HepG2 (cell line): ENCODE results near the gene MYO1B. TPM values are rescaled to one million over a fixed set of nuclear protein-coding genes. Genes with fewer than 3 reads are reported as not detected.

Source experiments
- ADNP ChIP-seq: sonication (generic); formaldehyde crosslinking; IDR thresholded peaks from 2 replicates; pipeline ENCODE4 v1.4.0; 2020; ENCODE audit warnings: missing genetic modification reagents
- ARID3A ChIP-seq: IDR thresholded peaks from 2 replicates; pipeline ENCODE4 v1.6.1; 2012; ENCODE audit warnings: low read depth, low read length, improper control_type of control experiment
- ATRX ChIP-seq: sonication (generic); formaldehyde crosslinking; IDR thresholded peaks from 2 replicates; pipeline ENCODE4 v1.4.0; 2020; ENCODE audit warnings: missing genetic modification reagents, borderline replicate concordance
- BORCS8-MEF2B ChIP-seq: sonication (generic); formaldehyde crosslinking; IDR thresholded peaks from 2 replicates; pipeline ENCODE4 v1.8.0; 2022; ENCODE audit warnings: mild to moderate bottlenecking, missing genetic modification reagents
- DNMT3B ChIP-seq: conservative IDR thresholded peaks from 2 replicates; pipeline ENCODE4 v1.6.1; 2016; ENCODE audit warnings: missing biosample characterization, control low read depth
- HNF4G ChIP-seq, 2 experiments: sonication (generic) in 1 of 2; formaldehyde crosslinking in 1 of 2; IDR thresholded peaks; 2 replicates each; pipeline versions ENCODE4 v1.4.0 to v1.6.1; 2011 to 2020; ENCODE audit warnings: borderline replicate concordance in 2 of 2, low read depth in 2 of 2, mild to moderate bottlenecking in 2 of 2, low read length in 1 of 2, missing genetic modification reagents in 1 of 2, moderate library complexity in 1 of 2
- IRF9 ChIP-seq: sonication (generic); formaldehyde crosslinking; IDR thresholded peaks from 2 replicates; pipeline ENCODE4 v1.8.0; 2022; ENCODE audit warnings: missing genetic modification reagents, mild to moderate bottlenecking, borderline replicate concordance
- KAT8 ChIP-seq: IDR thresholded peaks from 2 replicates; pipeline ENCODE4 v1.6.1; 2016; ENCODE audit warnings: missing genetic modification reagents, missing compliant biosample characterization
- KIAA2018 ChIP-seq: sonication (generic); formaldehyde crosslinking; IDR thresholded peaks from 2 replicates; pipeline ENCODE4 v1.5.0; 2020; ENCODE audit warnings: mild to moderate bottlenecking, missing genetic modification reagents, borderline replicate concordance
- KMT2B ChIP-seq: IDR thresholded peaks from 2 replicates; pipeline ENCODE4 v1.6.1; 2016; ENCODE audit warnings: missing genetic modification reagents, missing compliant biosample characterization
- MTERF4 ChIP-seq: sonication (generic); formaldehyde crosslinking; IDR thresholded peaks from 2 replicates; pipeline ENCODE4 v1.8.0; 2023; ENCODE audit warnings: mild to moderate bottlenecking, missing genetic modification reagents
- NR2F1 ChIP-seq, 2 experiments: fragments of 450-650 bp in 1 of 2; formaldehyde crosslinking in 1 of 2; IDR thresholded peaks; 2 replicates each; pipeline versions ENCODE4 v1.5.0 to v1.6.1; 2016 to 2020; ENCODE audit warnings: mild to moderate bottlenecking in 1 of 2, missing compliant biosample characterization in 1 of 2, missing genetic modification reagents in 1 of 2, moderate library complexity in 1 of 2
- REPIN1 ChIP-seq: sonication (generic); formaldehyde crosslinking; IDR thresholded peaks from 2 replicates; pipeline ENCODE4 v1.8.0; 2022; ENCODE audit warnings: missing genetic modification reagents, low read depth, mild to moderate bottlenecking, borderline replicate concordance
- TSC22D2 ChIP-seq: sonication (generic); formaldehyde crosslinking; IDR thresholded peaks from 2 replicates; pipeline ENCODE4 v1.5.1; 2020; ENCODE audit warnings: missing genetic modification reagents, mild to moderate bottlenecking, borderline replicate concordance
- ZBTB1 ChIP-seq: sonication (generic); formaldehyde crosslinking; IDR thresholded peaks from 2 replicates; pipeline ENCODE4 v1.4.0; 2020; ENCODE audit warnings: missing genetic modification reagents, borderline replicate concordance
- ZMYM2 ChIP-seq: sonication (generic); formaldehyde crosslinking; IDR thresholded peaks from 2 replicates; pipeline ENCODE4 v1.8.0; 2022; ENCODE audit warnings: mild to moderate bottlenecking, missing genetic modification reagents
- ZNF792 ChIP-seq: IDR thresholded peaks from 2 replicates; pipeline ENCODE4 v1.6.1; 2016
- polyA plus RNA-seq, 8 experiments: library from polyadenylated mRNA; depleted of rRNA in 3 of 8; stranded (reverse) in 7 of 8; unstranded in 1 of 8; fragments of >200 nt; fragmentation: Illumina TruSeq in 4 of 8; extraction: Trizol in 4 of 8; gene quantifications; 2 replicates each; pipeline versions ENCODE4 v1.2.1 to v1.2.3, GENCODE V29; 2011 to 2016; ENCODE audit warnings: low read depth in 4 of 8, missing spikeins in 1 of 8, mixed read lengths in 1 of 8; ENCODE audit not compliant: insufficient read depth in 1 of 8
- total RNA-seq, 5 experiments: library from RNA; depleted of rRNA; stranded (reverse); fragments of >200 nt; fragmentation: Illumina TruSeq; extraction: Trizol; gene quantifications; 2 replicates each; pipeline ENCODE4 v1.2.3, GENCODE V29; 2016; ENCODE audit warnings: low read depth in 1 of 5

MYO1B gene
- total and polyA plus RNA-seq, 2 of the 13 experiments (the other 11 are each of a cell fraction or from before 2014, with no cell fraction given), result 36.9 to 89.8 TPM

- no peak for TF ChIP-seq MTERF4 (CRISPR knock-in tag)
- TF ChIP-seq NR2F1 (CRISPR knock-in tag; IDR thresholded peaks at IDR 0.05), result no peak
- peak; percentile 64; the same call in 1 of the 2 replicates for TF ChIP-seq DNMT3B (CRISPR knock-in tag)
- TF ChIP-seq REPIN1 (CRISPR knock-in tag), result peak; percentile 80
- 0 out of 2 replicates have a peak, but pooled peaks have one; percentile 32 for TF ChIP-seq BORCS8-MEF2B
- peak; percentile 94 for TF ChIP-seq ARID3A
- no peak for TF ChIP-seq ZMYM2 (CRISPR knock-in tag)
- TF ChIP-seq HNF4G (IDR thresholded peaks at IDR 0.05; ENCODE audit: borderline replicate concordance, low read depth, low read length), result no peak; the same call in 1 of the 2 replicates
- TF ChIP-seq HNF4G (CRISPR knock-in tag; IDR thresholded peaks at IDR 0.05; ENCODE audit: borderline replicate concordance, low read depth), result no peak
- no peak for TF ChIP-seq TSC22D2 (CRISPR knock-in tag)
- TF ChIP-seq ATRX (CRISPR knock-in tag), result no peak
- TF ChIP-seq ZBTB1 (CRISPR knock-in tag), result no peak
- peak; percentile 87; the same call in 1 of the 2 replicates for TF ChIP-seq ZNF792 (CRISPR knock-in tag)
- peak; percentile 71 for TF ChIP-seq KAT8 (CRISPR knock-in tag)
- no peak for TF ChIP-seq IRF9 (CRISPR knock-in tag)
- TF ChIP-seq ADNP (CRISPR knock-in tag), result no peak
- TF ChIP-seq KIAA2018 (CRISPR knock-in tag), result no peak
- TF ChIP-seq KMT2B (CRISPR knock-in tag), result 0 out of 2 replicates have a peak, but pooled peaks have one; percentile 42
These were observed 2.3 kb downstream of the MYO1B start (continued) for GRCh38 chr2:191247381-191248057.
